CD4-positive, alpha-beta T cell treated with Interleukin-10 for 1 hour (primary cell): Measurements from ENCODE around the gene FXYD1.
A peak's percentile ranks its signal among the peaks of the same experiment; 100 is the strongest.

Experiments used
- DNase-seq: peaks from one replicate; pipeline ENCODE4 v3.0.0-alpha.2; 2020

Gene FXYD1

DNA sequence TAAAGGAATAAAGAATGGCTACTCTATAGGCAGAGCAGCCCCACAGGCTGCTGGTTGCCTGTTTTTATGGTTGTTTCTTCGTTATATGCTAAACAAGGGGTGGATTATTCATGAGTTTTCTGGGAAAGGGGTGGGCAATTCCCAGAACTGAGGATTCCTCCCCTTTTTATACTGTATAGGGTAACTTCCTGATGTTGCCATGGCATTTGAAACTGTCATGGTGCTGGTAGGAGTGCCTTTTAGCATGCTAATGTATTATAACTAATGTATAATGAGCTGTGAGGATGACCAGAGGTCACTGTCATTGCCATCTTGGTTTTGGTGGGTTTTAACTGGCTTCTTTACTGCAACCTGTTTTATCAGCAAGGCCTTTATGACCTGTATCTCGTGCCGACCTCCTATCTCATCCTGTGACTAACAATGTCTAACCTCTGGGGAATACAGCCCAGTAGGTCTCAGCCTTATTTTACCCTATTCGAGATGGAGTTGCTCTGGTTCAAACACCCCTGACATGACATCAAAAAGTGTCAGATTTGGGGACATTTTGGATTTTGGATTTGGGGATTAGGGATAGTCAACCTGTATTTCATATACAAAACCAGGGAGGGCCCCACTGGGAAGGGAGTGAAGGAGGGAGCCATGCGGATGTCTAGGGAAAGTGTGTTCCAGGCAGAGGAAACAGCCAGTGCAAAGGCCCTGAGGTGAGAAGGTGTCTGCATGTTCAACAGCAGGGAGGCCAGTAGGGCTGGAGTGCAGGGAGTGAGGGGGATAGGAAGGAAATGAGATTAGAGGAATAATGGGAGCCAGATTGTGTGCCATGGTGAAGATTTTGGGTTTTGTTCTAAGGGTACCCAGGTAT, 26.8 kb downstream of the FXYD1 start:
- no peak for DNase-seq

DNA sequence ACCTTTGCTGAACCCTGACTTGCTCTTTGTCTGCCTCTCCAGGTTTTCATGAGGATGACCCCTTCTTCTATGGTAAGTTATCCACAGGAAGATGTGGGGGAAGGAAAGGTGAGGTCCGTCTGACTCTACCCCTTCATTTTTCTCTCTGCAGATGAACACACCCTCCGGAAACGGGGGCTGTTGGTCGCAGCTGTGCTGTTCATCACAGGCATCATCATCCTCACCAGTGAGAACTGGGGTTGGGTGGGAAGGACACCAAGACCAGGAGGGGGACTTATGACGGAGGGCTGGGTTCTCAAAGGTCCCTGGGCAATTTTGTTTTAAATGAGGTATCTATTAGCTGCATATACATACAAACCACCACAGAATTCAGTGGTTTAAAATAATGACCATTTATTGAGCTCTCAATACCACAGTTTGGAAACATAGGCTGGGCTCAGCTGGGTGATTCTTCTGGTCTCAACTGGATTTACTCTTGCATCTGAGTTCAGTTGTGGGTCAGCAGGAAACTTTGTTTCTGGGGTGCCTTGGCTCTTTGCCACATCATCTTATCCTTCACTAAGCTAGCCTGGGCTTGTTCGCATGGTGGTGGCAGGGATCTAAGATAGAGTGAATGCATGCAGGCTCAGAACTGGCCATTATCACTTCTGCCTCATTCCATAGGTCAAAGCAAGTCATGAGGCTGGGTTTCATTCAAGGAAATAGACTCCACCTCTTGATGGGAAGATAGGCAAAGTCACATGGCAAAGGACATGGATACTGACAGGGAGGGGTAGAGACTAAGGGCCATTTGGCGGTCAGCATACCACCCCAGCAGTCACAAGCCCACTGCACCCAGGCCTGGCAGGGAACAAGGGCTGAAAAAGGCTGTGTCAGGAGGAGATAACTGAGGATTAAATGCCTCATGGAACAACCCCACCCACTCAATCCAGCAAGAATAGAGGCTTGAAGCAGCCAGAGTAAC, 27.8 kb downstream of the FXYD1 start:
- DNase-seq = no peak

DNA sequence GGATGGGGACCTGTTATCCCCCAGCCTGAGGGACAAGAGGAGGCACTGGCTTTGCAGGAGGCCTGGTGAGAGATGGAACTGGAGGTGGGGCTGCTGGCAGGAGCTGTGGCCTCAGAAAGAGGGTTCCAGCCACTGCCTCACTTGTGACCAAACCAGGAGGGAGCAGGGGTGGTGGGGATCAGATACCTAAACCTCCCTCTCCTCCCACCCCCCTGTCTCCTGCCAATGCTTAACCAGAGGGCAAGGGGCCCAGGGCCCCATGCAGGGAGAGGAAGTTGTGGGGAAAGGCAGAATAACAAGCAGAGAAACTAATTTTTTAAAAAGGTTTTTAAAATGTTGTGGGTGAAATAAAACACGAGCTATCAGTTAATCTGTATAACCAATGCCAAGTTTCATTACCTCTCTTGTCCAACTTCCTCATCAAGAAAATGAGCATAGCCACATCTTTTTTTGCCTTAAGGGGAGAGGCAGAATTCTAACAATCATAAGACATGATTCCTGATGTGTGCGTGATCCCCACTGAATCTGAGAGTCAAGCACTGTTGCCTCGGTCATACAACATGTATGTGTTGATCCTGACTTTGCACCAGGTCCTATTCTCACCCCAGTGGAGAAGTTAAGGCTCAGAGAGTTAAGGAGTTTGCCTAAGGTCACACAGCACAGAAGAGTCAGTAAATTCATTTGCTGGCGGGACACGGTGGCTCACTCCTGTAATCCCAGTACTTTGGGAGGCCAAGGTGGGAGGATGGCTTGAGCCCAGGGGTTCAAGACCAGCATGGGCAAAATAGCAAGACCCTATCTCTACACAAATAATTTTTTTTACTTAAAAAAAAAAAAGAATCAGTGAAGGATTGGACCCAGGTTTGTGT, 28.9 kb downstream of the FXYD1 start:
- DNase-seq = peak; percentile 26

DNA sequence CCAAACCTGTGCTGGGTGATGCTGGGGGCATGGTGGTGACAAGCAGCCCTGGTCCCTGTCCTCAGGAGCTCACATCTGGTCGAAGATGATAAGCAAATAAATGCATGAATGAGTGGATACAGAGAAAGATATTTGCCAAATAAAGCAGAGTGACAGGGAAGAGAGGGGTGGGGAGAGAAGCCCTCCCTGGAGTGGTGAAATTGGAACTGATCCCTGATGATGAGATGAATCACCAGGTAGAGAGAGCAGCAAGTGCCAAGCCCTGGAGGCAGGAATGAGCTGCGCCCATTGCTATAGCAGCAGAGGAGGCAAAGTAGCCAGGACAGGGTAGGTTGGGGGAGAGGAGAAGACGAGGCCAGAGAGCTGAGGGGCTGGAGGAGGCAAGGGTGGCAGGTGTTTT, 29.6 kb downstream of the FXYD1 start:
- DNase-seq = no peak

DNA sequence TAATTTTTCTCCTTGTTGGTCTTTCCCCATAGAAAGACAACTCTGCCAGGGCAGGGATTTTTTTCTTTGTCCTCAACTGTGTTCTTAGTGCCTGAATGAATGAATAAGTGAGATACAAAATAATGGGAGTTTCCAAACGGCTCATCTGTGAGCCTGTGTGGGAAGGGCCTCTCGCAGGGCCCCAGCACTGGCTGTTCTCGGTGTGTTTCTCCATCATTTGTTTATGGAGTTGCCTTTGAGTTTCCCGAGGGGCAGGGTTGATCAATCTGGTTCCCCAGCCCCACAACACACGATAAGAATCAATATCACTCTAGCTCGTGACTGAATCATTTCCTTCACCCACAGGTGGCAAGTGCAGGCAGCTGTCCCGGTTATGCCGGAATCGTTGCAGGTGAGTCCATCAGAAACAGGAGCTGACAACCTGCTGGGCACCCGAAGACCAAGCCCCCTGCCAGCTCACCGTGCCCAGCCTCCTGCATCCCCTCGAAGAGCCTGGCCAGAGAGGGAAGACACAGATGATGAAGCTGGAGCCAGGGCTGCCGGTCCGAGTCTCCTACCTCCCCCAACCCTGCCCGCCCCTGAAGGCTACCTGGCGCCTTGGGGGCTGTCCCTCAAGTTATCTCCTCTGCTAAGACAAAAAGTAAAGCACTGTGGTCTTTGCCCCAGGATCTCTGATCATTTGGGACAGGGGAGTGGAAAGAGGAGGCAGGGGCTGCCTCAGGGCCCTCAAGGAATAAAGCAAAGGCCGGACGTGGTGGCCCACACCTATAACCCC, 30.8 kb downstream of the FXYD1 start:
- DNase-seq = no peak

DNA sequence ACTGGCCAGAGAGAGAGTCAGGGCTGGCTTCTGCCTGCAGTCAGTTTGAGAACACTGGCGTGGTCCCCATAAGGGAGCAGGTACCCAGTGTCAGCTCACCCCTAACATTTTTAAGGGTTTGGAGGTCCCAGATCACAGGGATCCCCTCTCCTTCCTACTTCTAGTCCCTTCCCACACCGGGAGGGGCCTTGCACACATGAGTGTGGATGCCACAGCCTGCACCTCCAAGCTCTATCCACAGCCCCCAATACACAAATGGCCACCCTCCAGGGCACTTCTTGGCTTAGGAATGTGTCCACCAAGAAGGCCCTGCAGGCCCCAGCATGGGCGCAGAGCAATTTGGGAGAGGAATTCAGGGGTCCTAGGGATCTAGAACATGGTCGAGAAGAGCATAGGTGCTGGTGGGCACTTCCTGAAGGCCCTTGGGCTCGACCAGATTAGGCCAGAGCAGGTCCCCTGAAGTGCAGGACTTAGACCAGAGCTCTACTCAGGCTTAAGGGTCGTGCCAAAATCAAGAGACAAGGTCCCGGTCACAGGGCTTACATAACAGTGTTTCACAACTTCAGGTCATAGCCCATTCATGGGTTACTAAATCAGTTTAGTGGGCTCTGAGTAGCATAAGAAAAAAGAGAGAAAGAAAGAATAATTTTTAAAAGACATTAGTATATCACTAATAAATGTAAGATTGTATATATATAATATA, 31.9 kb downstream of the FXYD1 start:
- DNase-seq = no peak

DNA sequence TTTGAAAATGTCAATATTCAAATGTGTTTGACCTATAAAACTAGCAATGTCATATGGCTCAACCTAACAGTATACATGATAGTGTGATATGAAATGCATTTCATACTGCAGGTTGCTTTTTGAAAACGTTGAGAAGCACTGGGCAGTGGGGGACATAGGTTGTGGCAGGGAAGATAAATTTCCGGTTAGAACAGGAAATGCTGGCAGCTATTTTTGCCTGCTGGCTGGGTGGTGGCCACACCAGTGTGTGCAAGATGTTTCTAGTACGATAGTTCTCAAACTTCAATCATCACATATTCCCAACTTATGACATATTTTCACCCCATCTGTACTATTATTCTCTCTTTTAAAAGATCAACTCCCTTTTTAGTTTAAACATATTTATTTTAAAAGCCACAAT, 33.1 kb downstream of the FXYD1 start:
- DNase-seq = peak; percentile 19

DNA sequence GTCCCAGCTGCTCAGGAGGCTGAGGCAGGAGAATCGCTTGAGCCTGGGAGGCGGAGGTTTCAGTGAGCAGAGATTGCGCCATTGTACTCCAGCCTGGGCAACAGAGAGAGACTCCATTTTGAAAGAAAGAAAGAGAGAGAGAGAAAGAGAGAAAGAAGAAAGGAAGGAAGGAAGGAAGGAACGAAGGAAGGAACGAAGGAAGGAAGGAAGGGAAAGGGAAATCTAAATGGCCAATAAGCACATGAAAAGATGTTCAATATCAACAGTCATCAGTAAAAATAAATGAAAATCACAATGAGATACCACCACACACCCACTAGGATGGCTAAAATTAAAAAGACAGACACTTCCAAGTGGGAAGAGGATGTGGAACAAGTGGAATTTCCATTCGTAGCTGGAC, 35.6 kb downstream of the FXYD1 start:
- no peak for DNase-seq

DNA sequence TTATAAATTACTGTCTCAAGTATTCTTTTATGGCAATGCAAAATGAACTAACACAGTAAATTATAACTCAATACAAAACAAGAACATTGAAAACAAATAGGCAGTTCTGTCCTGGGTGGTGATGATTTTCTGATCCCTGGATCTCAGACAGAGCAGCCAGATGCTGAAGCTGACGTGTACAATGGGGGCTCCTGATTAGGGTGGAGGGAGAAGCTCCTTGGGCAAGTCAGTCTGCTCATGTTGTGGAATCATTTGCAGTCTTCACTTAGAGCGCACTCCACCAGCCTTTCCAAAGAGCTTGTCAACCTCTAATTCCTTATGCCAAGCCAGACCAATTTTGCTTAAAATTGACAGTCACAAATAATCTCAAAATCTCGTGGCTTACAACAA, 37.6 kb downstream of the FXYD1 start:
- DNase-seq = no peak

DNA sequence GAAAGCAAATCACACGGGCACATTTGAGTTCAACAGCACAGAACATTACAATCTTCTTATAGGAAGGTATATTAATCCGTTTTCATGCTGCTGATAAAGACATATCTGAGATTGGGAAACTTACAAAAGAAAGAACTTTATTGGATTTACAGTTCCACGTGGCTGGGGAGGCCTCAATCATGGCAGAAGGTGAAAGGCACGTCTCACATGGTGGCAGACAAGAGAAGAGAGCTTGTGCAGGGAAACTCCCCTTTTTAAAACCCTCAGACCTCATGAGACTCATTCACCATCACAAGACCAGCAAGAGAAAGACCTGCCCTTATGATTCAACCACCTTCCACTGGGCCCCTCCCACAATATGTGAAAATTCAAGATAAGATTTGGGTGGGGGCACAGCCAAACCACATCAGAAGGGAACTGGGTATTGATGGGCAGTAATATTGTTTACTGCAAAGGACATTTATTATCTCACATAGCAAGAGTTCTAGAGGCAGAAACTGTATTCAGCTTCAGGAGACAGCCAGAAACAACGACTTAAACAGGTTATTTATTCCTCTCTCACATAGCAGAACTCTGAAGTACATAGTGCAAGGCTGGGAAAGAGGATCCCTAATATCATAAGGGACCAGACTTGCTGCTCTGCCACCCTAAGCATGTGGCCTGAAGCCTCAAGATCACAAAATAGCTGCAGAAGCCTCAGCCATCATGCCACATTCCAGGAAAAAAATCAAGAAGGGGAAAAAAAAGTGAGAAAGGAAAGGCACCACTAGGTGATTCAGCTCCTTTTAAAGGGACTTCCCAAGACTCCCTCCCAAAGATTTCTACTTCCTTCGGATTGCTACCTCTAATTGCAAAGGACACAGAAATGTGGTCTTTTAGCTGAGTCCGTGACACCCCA, 39.0 kb downstream of the FXYD1 start:
- DNase-seq = no peak

DNA sequence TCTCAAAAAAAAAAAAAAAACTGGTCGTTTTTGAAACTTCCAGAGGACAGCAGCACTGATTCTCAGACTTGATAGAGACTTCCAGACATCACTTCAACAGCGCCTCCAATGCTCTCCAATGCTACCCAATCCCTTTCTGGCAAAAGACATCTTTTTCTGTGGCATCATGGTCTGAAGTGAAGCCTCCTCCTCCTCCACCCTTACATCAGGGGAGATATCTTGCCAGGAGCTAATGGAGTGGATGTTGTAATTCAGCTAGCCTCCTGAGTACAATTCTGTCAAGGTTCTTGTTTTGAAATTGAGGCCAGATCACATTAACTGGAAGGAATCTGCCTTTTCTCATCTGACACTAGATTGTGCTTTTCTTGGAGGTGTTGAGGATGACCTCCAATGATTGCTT, 40.1 kb downstream of the FXYD1 start:
- DNase-seq = no peak

DNA sequence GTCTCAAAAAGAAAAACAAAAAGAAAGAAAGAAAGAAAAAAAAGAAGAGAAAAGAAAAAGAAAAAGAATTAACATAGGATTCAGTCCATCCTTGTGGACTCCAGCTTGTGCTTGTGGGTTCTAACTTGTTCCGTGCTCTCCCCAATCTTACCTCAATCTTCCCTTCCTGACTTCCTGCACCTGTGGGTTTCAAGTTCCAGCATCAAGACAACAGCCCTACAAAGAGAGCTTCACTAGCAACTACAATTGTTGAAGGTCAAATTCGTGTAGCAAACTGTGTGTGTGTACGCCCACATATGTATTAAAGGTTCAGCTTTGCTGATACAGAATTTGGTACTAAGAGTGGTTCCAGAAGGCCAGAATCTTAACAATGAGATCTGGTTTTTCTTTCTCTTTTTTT, 41.2 kb downstream of the FXYD1 start:
- no peak for DNase-seq

DNA sequence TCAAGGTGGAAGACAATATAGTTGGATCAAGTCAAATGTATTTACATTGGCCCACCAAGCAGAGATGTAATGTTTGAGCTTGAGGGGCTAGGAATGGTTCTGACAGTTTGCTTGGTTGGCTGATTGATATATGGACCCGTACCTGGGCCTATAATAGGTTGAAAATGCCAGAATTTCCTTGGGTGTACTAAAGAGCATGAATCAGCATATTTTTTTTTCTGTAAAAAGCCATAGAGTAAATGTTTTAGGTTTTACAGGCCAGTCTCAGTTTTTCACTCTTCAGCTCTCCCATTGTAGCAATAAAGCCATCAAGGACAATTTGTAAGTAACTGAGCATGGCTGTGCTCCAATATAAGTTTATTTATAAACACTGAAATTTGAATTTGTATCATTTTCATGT, 42.8 kb downstream of the FXYD1 start:
- DNase-seq = no peak

DNA sequence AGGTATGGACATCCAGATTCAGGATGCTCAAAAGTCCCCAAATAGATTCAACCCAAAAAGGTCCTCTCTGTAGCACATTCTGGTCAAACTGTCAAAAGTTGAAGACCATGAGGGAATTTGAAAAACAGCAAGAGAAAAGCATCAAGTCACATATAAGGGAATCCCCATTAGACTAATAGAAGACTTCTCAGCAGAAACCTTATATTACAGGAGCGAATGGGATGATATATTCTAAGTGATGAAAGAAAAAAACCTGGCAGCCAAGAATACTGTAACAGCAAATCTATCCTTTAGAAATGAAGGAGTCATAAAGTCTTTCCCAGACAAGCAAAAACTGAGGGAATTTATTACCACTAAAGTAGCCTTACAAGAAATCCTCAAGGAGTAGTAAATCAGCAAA, 45.6 kb downstream of the FXYD1 start:
- DNase-seq = no peak

DNA sequence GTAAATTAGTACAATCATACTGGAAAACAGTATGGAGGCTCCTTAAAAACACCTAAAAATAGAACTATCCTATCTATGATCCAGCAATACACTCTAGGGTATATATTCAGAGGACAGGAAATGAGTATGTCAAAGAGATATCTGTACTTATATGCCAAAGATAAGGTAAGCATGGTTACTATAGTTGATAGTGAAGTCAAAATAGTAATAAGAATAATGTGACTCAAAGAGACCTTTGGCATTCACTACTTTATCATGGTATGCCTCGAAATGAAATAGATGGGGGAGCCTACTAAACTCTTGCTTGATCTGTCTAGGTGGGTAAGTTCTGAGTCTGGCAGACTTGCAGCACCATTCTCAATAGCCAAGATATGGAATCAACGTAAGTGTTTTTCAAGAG, 46.3 kb downstream of the FXYD1 start:
- no peak for DNase-seq
